Measurements from ENCODE around the gene CLCN5.

GRCh38 chrX:49977319-49978090, 55.1 kb downstream of the CLCN5 start:
- TF ChIP-seq, protein P1, sequence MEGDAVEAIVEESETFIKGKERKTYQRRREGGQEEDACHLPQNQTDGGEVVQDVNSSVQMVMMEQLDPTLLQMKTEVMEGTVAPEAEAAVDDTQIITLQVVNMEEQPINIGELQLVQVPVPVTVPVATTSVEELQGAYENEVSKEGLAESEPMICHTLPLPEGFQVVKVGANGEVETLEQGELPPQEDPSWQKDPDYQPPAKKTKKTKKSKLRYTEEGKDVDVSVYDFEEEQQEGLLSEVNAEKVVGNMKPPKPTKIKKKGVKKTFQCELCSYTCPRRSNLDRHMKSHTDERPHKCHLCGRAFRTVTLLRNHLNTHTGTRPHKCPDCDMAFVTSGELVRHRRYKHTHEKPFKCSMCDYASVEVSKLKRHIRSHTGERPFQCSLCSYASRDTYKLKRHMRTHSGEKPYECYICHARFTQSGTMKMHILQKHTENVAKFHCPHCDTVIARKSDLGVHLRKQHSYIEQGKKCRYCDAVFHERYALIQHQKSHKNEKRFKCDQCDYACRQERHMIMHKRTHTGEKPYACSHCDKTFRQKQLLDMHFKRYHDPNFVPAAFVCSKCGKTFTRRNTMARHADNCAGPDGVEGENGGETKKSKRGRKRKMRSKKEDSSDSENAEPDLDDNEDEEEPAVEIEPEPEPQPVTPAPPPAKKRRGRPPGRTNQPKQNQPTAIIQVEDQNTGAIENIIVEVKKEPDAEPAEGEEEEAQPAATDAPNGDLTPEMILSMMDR (conservative IDR thresholded peaks at IDR 0.05 in 1 of 2, IDR thresholded peaks at IDR 0.05 in 1 of 2; ENCODE audit: extremely low read depth in 1 of 2, insufficient read depth in 1 of 2, low read depth in 1 of 2, low read length in 2 of 2) = no peak
- TF ChIP-seq EZH2 (IDR thresholded peaks at IDR 0.05; ENCODE audit: borderline replicate concordance, low read length) = no peak

Measured in mammary epithelial cell (primary cell).